Mucosa of stomach (tissue), 1 donor: ENCODE results near the gene OMA1.

Experiments used
- H3K27me3 ChIP-seq: one replicate; pipeline ENCODE4 v1.7.0; 2013; ENCODE audit warnings: mild to moderate bottlenecking, low read length; ENCODE audit not compliant: control insufficient read depth, insufficient read depth
- H3K36me3 ChIP-seq: one replicate; pipeline ENCODE4 v1.7.0; 2013; ENCODE audit warnings: low read length; ENCODE audit not compliant: control insufficient read depth, insufficient read depth
- H3K4me1 ChIP-seq: one replicate; pipeline ENCODE4 v1.7.0; 2013; ENCODE audit warnings: mild to moderate bottlenecking, low read length; ENCODE audit not compliant: control insufficient read depth, insufficient read depth
- H3K4me3 ChIP-seq: one replicate; pipeline ENCODE4 v1.7.0; 2013; ENCODE audit warnings: low read length
- H3K9ac ChIP-seq: one replicate; pipeline ENCODE4 v1.7.0; 2013; ENCODE audit warnings: mild to moderate bottlenecking, low read length, moderate library complexity
- H3K9me3 ChIP-seq: one replicate; pipeline ENCODE4 v1.7.0; 2013; ENCODE audit warnings: mild to moderate bottlenecking, low read length, moderate library complexity; ENCODE audit not compliant: control insufficient read depth
- donor health status: Pancreatic carcinoma.

The OMA1 gene

DNA sequence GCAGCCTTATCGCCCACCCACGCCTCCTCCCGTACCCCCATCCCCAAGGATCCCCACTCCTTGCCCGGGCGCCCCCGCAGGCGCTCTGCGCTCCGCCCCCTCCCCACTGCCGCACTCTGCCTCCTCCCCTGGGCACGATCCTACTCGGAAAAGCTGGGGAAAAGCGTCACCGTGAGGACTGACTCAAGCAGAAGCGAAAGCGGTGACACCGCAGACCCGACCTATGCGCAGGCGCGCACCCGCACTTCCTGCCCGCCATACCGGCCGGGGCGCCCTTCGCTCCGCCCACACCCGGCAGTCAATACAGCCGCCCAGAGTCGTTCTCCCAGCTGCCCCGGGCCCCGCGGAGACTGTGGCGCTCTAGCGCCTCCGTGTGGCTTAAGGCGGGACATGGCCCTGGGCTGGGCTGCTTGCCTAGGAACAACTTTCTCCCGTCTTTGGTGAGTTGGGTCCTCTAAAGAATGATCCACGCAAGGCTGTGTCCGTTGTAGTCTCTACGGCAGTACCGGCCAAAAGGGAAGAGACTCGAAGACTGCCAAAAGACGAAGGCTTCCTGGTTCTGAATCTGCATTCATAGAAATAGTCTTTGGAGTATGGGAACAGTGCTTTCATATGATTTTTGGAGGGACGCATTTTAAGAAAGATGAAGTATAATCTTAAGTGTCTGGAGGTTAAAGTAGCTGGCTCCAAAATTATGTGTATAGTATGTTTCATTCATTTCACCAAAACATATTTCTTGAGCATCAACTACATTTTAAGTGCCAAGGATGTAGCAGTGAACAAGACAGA is at the start of gene OMA1:
Gene OMA1 (minus strand): TSS at position 207 of the 789 bp plus-strand sequence. CDS start 7,432 bp downstream, outside the sequence.
- peak within 1 kb of the TSS; percentile 14 for H3K4me3 ChIP-seq
- H3K27me3 ChIP-seq: no peaks in the 10 kb centered on the region
- H3K9me3 ChIP-seq: no peaks in the 10 kb centered on the region
- peak within 1 kb of the TSS; percentile 89 for H3K9ac ChIP-seq
- H3K4me1 ChIP-seq: peaks cover 18% of the 10 kb centered on the region
- no peaks in the 10 kb centered on the region for H3K36me3 ChIP-seq

DNA sequence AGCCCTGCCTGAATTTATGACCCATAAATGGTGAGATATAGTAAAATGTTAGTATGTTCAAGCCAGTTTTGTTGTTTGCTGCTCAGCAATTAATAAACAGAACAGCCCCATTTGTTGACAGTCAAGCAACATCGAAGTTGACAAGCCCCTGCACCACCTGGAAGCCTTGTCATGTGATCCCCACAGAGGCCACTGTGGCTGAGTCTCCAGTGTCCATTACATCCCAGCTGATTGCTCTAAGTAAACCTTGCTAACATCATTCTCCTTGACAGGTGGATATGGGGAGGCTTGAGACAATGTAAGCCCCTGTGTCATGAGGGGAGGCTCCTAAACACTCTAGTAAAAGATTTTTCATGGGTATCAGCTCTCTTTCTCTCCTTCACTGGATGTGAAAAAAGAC is 48.0 kb upstream of the OMA1 start:
- no peak overlapping the region for H3K4me3 ChIP-seq
- no peaks in the 10 kb centered on the region for H3K9me3 ChIP-seq
- H3K36me3 ChIP-seq: no peaks in the 10 kb centered on the region

DNA sequence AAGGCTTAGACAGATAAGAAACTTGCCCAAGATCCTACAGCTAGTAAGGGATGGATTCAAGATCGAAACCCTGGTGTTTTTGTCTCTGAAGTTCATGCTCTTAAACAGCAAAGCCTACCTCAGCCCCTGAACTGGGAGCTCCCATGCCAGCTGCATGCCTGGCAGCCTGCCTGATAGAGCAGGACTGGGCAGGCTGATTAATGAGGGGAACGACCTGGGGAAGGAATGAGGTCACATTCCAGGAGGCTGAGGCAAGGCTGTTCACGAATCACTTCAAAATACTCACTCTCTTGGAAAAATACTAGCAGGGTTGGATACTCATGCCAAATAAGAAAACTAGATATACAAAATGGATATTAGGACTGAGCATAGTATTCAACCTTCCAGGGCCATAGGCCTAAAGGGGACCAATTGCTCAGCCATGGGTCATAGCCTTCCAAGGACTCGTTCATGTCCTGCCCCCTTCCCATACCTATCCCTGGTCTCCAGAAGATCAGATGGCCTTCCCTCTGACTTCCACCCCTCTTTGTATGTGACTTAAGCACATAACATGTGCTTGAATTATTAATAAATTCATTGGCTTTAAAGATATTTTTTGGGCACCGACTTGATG is 46.1 kb upstream of the OMA1 start:
- no peaks in the 10 kb centered on the region for H3K27me3 ChIP-seq
- no peak overlapping the region for H3K9ac ChIP-seq
- no peak overlapping the region for H3K4me3 ChIP-seq
- H3K36me3 ChIP-seq: no peaks in the 10 kb centered on the region
- no peaks in the 10 kb centered on the region for H3K9me3 ChIP-seq
- peaks cover 8% of the 10 kb centered on the region for H3K4me1 ChIP-seq

More for the DNA sequence above, 48.0 kb upstream of the OMA1 start:
- H3K9ac ChIP-seq: no peak overlapping the region
- H3K27me3 ChIP-seq: no peaks in the 10 kb centered on the region
- peaks cover 8% of the 10 kb centered on the region for H3K4me1 ChIP-seq

DNA sequence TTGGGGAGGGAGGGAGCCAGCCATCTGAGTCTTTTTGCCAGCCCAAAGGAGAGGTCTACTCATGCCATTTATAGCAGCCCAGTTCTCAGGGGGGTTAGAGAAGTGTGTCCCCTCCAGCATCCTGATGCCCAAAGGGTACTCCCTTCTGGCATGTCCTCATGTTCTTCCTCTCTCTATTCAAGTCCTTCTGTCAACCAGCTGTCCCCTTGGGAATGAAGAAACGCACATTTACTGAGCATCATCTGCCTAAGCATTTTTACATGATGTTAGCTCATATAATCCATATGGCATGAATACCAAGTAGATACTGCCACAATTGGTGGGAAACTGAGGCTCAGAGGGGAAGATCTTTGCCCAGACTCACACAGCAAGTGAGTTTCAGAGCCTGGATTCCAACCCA is 45.3 kb upstream of the OMA1 start:
- Histone ChIP-seq H3K4me1 (peaks cover 8% of the 10 kb centered on the region), H3K27me3 (no peaks in the 10 kb centered on the region), H3K4me3 (no peak overlapping the region), H3K36me3 (no peaks in the 10 kb centered on the region), H3K9ac (no peak overlapping the region), H3K9me3 (no peaks in the 10 kb centered on the region)

- H3K9ac ChIP-seq: no peak overlapping the region
- H3K27me3 ChIP-seq: no peaks in the 10 kb centered on the region
- H3K9me3 ChIP-seq: no peaks in the 10 kb centered on the region
- H3K4me1 ChIP-seq: peaks cover 12% of the 10 kb centered on the region
- H3K36me3 ChIP-seq: no peaks in the 10 kb centered on the region
- H3K4me3 ChIP-seq: no peak overlapping the region
Measured at GRCh38 chr1:58590019-58590418, 43.5 kb upstream of the OMA1 start.

GRCh38 chr1:58588396-58588795 is 41.9 kb upstream of the OMA1 start:
- Histone ChIP-seq H3K4me3 (no peak overlapping the region), H3K9me3 (no peaks in the 10 kb centered on the region), H3K36me3 (no peaks in the 10 kb centered on the region), H3K9ac (no peak overlapping the region), H3K4me1 (peaks cover 22% of the 10 kb centered on the region), H3K27me3 (no peaks in the 10 kb centered on the region)

- Histone ChIP-seq H3K27me3 (no peaks in the 10 kb centered on the region), H3K9ac (no peak overlapping the region), H3K36me3 (no peaks in the 10 kb centered on the region), H3K9me3 (no peaks in the 10 kb centered on the region), H3K4me3 (no peak overlapping the region), H3K4me1 (peaks cover 22% of the 10 kb centered on the region)
Measured at GRCh38 chr1:58587667-58588066, 41.1 kb upstream of the OMA1 start.

DNA sequence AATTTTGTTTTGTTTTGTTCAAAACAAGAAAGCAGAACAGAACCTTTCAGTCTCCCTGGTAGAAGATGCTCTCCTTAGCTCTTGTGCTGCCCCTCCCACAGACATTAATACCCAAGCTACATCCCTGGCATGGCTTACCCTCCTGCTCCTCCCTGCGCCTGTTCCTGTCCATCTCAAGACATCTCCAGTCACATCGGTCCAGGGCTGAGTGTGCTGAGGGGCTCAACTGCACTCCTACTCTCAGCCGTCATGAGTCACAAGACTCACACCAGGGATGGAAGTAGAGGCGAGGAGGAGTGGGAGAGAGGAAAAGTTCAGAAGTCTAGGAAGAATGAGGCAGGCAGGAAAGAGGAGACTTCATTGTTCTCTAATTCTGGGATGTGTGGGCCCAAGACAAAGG is 39.7 kb upstream of the OMA1 start:
- Histone ChIP-seq H3K9ac (no peak overlapping the region), H3K27me3 (no peaks in the 10 kb centered on the region), H3K4me3 (no peak overlapping the region), H3K9me3 (no peaks in the 10 kb centered on the region), H3K4me1 (peaks cover 17% of the 10 kb centered on the region), H3K36me3 (no peaks in the 10 kb centered on the region)

DNA sequence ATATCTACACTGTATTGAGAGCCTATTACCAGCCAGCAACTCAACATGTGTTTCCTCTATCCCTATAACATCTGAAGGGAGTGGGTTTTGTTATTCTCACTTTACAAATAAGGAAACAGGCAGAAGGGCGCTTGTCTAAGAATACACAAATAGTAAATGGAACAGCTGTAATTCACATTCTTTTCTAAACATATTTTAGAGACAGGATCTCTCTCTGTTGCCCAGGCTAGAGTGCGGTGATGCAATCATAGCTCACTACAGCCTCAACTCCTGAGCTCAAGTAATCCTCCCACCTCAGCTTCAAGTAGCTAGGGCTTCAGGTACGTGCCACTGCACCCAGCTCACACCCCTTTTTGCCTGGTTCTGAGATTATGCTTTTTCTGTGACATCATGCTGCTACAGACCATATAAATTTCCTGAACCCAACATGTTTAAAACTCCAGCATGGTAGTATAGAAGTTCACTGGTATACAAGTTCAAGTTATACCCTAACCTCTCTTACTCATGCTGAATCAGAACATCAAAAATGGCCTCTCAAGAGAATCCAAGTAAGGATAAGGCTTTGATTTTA is 39.1 kb upstream of the OMA1 start:
- Histone ChIP-seq H3K4me1 (peaks cover 17% of the 10 kb centered on the region), H3K9ac (no peak overlapping the region), H3K9me3 (no peaks in the 10 kb centered on the region), H3K4me3 (no peak overlapping the region), H3K36me3 (no peaks in the 10 kb centered on the region), H3K27me3 (no peaks in the 10 kb centered on the region)

GRCh38 chr1:58585166-58585565 is 38.6 kb upstream of the OMA1 start:
- Histone ChIP-seq H3K9me3 (no peaks in the 10 kb centered on the region), H3K9ac (no peak overlapping the region), H3K4me1 (peaks cover 17% of the 10 kb centered on the region), H3K27me3 (no peaks in the 10 kb centered on the region), H3K36me3 (no peaks in the 10 kb centered on the region), H3K4me3 (no peak overlapping the region)

GRCh38 chr1:58584082-58584895 is 37.8 kb upstream of the OMA1 start:
- peaks cover 17% of the 10 kb centered on the region for H3K4me1 ChIP-seq
- no peaks in the 10 kb centered on the region for H3K9me3 ChIP-seq
- H3K9ac ChIP-seq: peak overlapping the region; percentile 17
- no peaks in the 10 kb centered on the region for H3K27me3 ChIP-seq
- no peaks in the 10 kb centered on the region for H3K36me3 ChIP-seq
- no peak overlapping the region for H3K4me3 ChIP-seq

GRCh38 chr1:58583496-58583895 is 37.0 kb upstream of the OMA1 start:
- peaks cover 18% of the 10 kb centered on the region for H3K4me1 ChIP-seq
- peak overlapping the region; percentile 13 for H3K9ac ChIP-seq
- H3K27me3 ChIP-seq: no peaks in the 10 kb centered on the region
- H3K36me3 ChIP-seq: no peaks in the 10 kb centered on the region
- H3K9me3 ChIP-seq: no peaks in the 10 kb centered on the region
- no peak overlapping the region for H3K4me3 ChIP-seq
